GM12878 (cell line): Measurements from ENCODE around the gene MS4A12. TPM values are rescaled to one million over a fixed set of nuclear protein-coding genes. Genes with fewer than 3 reads are reported as not detected.
"Not testable (repeated sequence)": the region's sequence is repeated elsewhere in the genome, so short reads cannot be mapped to it uniquely, and the experiment has no call there.

Experiments used
- ATAC-seq: fragments of 200-7000 bp; cut with Tn5 transposase; 3 replicates; pipeline ENCODE4 v1.9.1; 2020; ENCODE audit warnings: mild to moderate bottlenecking, moderate library complexity
- BruUV-seq: library from RNA; stranded (reverse); fragments of 400-500 nt; replicated peaks from 2 replicates; lab custom pipeline; 2021; lab: Mats Ljungman, UMichigan
- CTCF ChIA-PET: fragments of 300-600 bp; sonication (Branson Sonifier 250); formaldehyde crosslinking; extraction: SDS; loops from one replicate; lab custom pipeline; 2021; ENCODE audit warnings: inconsistent platforms; lab: Yijun Ruan, JAX
- POLR2A ChIA-PET: fragments of 350-600 bp; formaldehyde crosslinking; extraction: SDS; loops from one replicate; lab custom pipeline; 2021; ENCODE audit warnings: inconsistent platforms; lab: Charles Lee
- RAD21 ChIA-PET: fragments of 300-600 bp; sonication (Branson Sonifier 250); formaldehyde crosslinking; loops from one replicate; lab custom pipeline; 2023; ENCODE audit warnings: antibody characterized with exemption; ENCODE audit not compliant: unreplicated experiment; lab: Charles Lee
- SMC1A ChIA-PET: fragments of 300-600 bp; sonication (Branson Sonifier 250); formaldehyde crosslinking; loops from one replicate; lab custom pipeline; 2023; ENCODE audit not compliant: unreplicated experiment, uncharacterized antibody; lab: Charles Lee
- DNase-seq: peaks from one replicate; pipeline ENCODE4 v3.0.0-alpha.2; 2011; ENCODE audit warnings: low read depth, low spot score
- FAIRE-seq: peaks from 3 replicates; lab custom pipeline; 2011; peaks lifted over from hg19 to GRCh38; lab: Jason Lieb, UNC
- H2AFZ ChIP-seq: 2 replicates; pipeline ENCODE4 v1.6.0; 2011; ENCODE audit warnings: low read depth, low read length, control low read depth; ENCODE audit not compliant: control insufficient read depth
- H3K27ac ChIP-seq: 2 replicates; pipeline ENCODE4 v1.5.1; 2011; ENCODE audit warnings: control low read depth; ENCODE audit not compliant: control insufficient read depth, insufficient read depth
- H3K27me3 ChIP-seq, 2 experiments: replicated peaks in 1 of 2; 2 replicates each; pipeline versions ENCODE4 v1.6.0 to v1.6.1; 2011; ENCODE audit warnings: low read length in 1 of 2; ENCODE audit not compliant: control insufficient read depth in 2 of 2, insufficient read depth in 2 of 2
- H3K36me3 ChIP-seq, 2 experiments: 2 replicates each; pipeline ENCODE4 v1.5.1; 2011; ENCODE audit warnings: low read length in 1 of 2; ENCODE audit not compliant: control insufficient read depth in 2 of 2, insufficient read depth in 2 of 2
- H3K4me1 ChIP-seq: 2 replicates; pipeline ENCODE4 v1.6.1; 2011; ENCODE audit warnings: mild to moderate bottlenecking, low read length, moderate library complexity, mixed read lengths; ENCODE audit not compliant: control insufficient read depth, insufficient read depth
- H3K4me2 ChIP-seq: 2 replicates; pipeline ENCODE4 v1.6.0; 2011; ENCODE audit warnings: control low read depth; ENCODE audit not compliant: control insufficient read depth, insufficient read depth
- H3K4me3 ChIP-seq: fragments of 200-600 bp; sonication (generic); 2 replicates; pipeline ENCODE4 v1.5.1; 2016
- H3K79me2 ChIP-seq: 2 replicates; pipeline ENCODE4 v1.6.0; 2011; ENCODE audit warnings: low read length; ENCODE audit not compliant: control insufficient read depth, insufficient read depth
- H3K9ac ChIP-seq: 2 replicates; pipeline ENCODE4 v1.8.0; 2011; ENCODE audit warnings: low read length, control low read depth, mixed read lengths; ENCODE audit not compliant: control insufficient read depth, insufficient read depth
- H3K9me3 ChIP-seq: replicated peaks from 3 replicates; pipeline ENCODE4 v1.5.1; 2011; ENCODE audit warnings: mild to moderate bottlenecking, low read length; ENCODE audit not compliant: control insufficient read depth, insufficient read depth
- H4K20me1 ChIP-seq: 2 replicates; pipeline ENCODE4 v1.6.0; 2011; ENCODE audit not compliant: control insufficient read depth, insufficient read depth
- CHD4 ChIP-seq: fragments of 200-600 bp; sonication (generic); IDR thresholded peaks from 2 replicates; pipeline ENCODE4 v1.6.1; 2016; ENCODE audit warnings: mild to moderate bottlenecking
- HDAC2 ChIP-seq: fragments of 200-600 bp; sonication (generic); IDR thresholded peaks from 2 replicates; pipeline ENCODE4 v1.6.1; 2017
- RAD51 ChIP-seq: fragments of 450-650 bp; IDR thresholded peaks from 2 replicates; pipeline ENCODE4 v1.6.1; 2016; ENCODE audit warnings: moderate library complexity, mild to moderate bottlenecking, inconsistent platforms
- SUPT20H ChIP-seq: IDR thresholded peaks from 2 replicates; pipeline ENCODE4 v1.6.1; 2011; ENCODE audit warnings: low read depth, mild to moderate bottlenecking, low read length, moderate library complexity, borderline replicate concordance; ENCODE audit not compliant: control insufficient read depth
- WGBS: methylation state at CpG from one replicate; pipeline ENCODE4 v1.1.6; 2016; ENCODE audit warnings: low lambda C conversion rate; ENCODE audit not compliant: insufficient replicate concordance, insufficient coverage; ENCODE audit errors: missing lambda C conversion rate; 5-methylcytosine and 5-hydroxymethylcytosine counted together
- in situ Hi-C: fragments of 300-500 bp; cut with MboI; formaldehyde crosslinking; loops from 9 replicates; pipeline ENCODE4 v1.14.3; 2018; ENCODE audit warnings: mixed read lengths
- intact Hi-C: fragments of 100-400 bp; cut with micrococcal nuclease; formaldehyde crosslinking; loops from one replicate; pipeline ENCODE4 v1.14.2; 2022; ENCODE audit not compliant: unreplicated experiment
- polyA plus RNA-seq, 11 experiments: library from polyadenylated mRNA; depleted of rRNA in 4 of 11; unstranded in 6 of 11; stranded (reverse) in 5 of 11; fragments of >200 nt; fragmentation: Nextera tagmentation in 4 of 11; fragmentation: Illumina TruSeq in 1 of 11; extraction: Ambion mirVana in 4 of 11; extraction: Trizol in 1 of 11; gene quantifications; 1 replicate in 1 of 11; 2 replicates in 10 of 11; pipeline versions ENCODE4 v1.2.1 to v1.2.3, GENCODE V29; 2011 to 2016; ENCODE audit warnings: inconsistent platforms in 2 of 11, missing spikeins in 2 of 11, low read depth in 1 of 11
- total RNA-seq, 4 experiments: library from RNA; depleted of rRNA in 3 of 4; stranded (reverse); fragments of >200 nt in 3 of 4; fragmentation: Illumina TruSeq in 1 of 4; extraction: Trizol in 1 of 4; gene quantifications; 2 replicates each; pipeline versions ENCODE4 v1.2.1 to v1.2.3, GENCODE V29; 2013 to 2021

The MS4A12 gene
- total and polyA plus RNA-seq, 10 of the 15 experiments (the other 5 are each of a cell fraction or from before 2014, with no cell fraction given): 0.05 TPM; not detected in 9

DNA sequence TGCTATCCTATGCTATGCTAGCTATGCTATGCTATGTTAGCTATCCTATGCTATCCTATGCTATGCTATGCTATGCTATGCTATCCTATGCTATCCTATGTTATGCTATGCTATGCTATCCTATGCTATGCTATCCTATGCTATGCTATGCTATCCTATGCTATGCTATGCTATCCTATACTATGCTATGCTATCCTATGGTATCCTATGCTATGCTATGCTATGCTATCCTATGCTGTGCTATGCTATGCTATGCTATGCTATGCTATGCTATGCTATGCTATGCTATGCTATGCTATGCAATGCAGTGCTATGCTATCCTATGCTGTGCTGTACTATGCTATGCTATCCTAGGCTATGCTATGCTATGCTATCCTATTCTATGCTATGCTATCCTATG, 45.5 kb upstream of the MS4A12 start:
- Histone ChIP-seq H3K4me3 (no peak overlapping the region), H3K4me1 (peaks cover 16% of the 10 kb centered on the region), H3K9ac (no peak overlapping the region), H3K79me2 (no peaks in the 10 kb centered on the region), H3K27me3 (no peaks in the 10 kb centered on the region), H3K9me3 (no peaks in the 10 kb centered on the region; the same call in 2 of the 3 replicates), H3K36me3 (no peaks in the 10 kb centered on the region), H4K20me1 (no peaks in the 10 kb centered on the region), H3K27ac (no peak overlapping the region; the same call in 1 of the 2 replicates), H3K4me2 (peak overlapping the region; percentile 87), H2AFZ (no peak overlapping the region; the same call in 1 of the 2 replicates)
- ATAC-seq (0 out of 3 replicates have a peak, but pooled peaks have one; percentile 28), DNase-seq (no peak), FAIRE-seq (no peak)
- POLR2A ChIA-PET: interaction anchor here (1.2 to 1.9 kb wide), 2 partner anchors 8 to 54 kb away, joined by 3 to 7 read pairs; partner anchors contain the start of gene MS4A1
- CTCF ChIA-PET: no interaction called here
- SMC1A ChIA-PET: interaction anchor here (1.3 to 1.9 kb wide), 4 partner anchors 13 to 80 kb away, joined by 3 to 9 read pairs (median 4); no protein-coding TSS in a partner anchor
- in situ Hi-C loops: no loop called here
- BruUV-seq: no TSS peak
- RAD21 ChIA-PET: interaction anchor here (2.7 kb wide), 1 partner anchor 10 kb away, joined by 16 read pairs; the partner anchor contains the start of gene MS4A1
- intact Hi-C loops: no loop called here
- TF ChIP-seq CHD4 (no peak), SUPT20H (no peak), RAD51 (no peak)

DNA sequence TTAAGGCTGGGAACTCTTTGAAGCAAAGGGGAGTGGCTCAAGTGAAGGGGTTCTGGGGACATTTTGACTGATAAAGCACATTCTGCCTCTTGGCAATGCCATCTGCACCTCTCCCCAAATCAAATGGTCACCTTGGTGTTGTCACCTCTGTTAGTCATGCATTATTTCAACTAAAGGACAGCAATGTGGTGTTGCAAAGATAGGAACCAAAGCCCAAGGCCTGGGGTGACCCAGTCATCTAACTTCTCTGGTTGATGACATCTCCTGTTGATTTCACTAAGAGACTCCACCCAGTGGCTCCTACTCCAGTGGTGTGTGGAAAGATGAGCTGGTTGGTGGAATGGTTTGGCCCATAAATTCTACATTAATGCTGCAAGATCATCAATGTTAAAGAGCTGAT, 44.7 kb upstream of the MS4A12 start:
- H3K79me2 ChIP-seq: no peaks in the 10 kb centered on the region
- H4K20me1 ChIP-seq: no peaks in the 10 kb centered on the region
- in situ Hi-C loops: no loop called here
- no peak overlapping the region for H3K9ac ChIP-seq
- H3K4me1 ChIP-seq: peaks cover 16% of the 10 kb centered on the region
- no peak overlapping the region for H3K4me2 ChIP-seq
- ChIA-PET SMC1A (interaction anchor here (0.6 to 2.5 kb wide), 5 partner anchors 11 to 83 kb away, joined by 3 to 12 read pairs (median 3); partner anchors contain the start of gene MS4A7), POLR2A (interaction anchor here (1.2 kb wide), 1 partner anchor 55 kb away, joined by 3 read pairs; no protein-coding TSS in a partner anchor), CTCF (interaction anchor here (0.9 kb wide), 1 partner anchor 12 kb away, joined by 3 read pairs; no protein-coding TSS in a partner anchor), RAD21 (interaction anchor here (1.3 kb wide), 1 partner anchor 84 kb away, joined by 5 read pairs; no protein-coding TSS in a partner anchor)
- DNase-seq (no peak), ATAC-seq (peak; percentile 34; the same call in 2 of the 3 replicates), FAIRE-seq (no peak)
- H3K27ac ChIP-seq: no peak overlapping the region
- H3K4me3 ChIP-seq: no peak overlapping the region
- H2AFZ ChIP-seq: no peak overlapping the region; the same call in 1 of the 2 replicates
- no peaks in the 10 kb centered on the region for H3K27me3 ChIP-seq
- BruUV-seq: no TSS peak
- H3K36me3 ChIP-seq: no peaks in the 10 kb centered on the region
- no peaks in the 10 kb centered on the region; the same call in 2 of the 3 replicates for H3K9me3 ChIP-seq
- no peak for TF ChIP-seq HDAC2
- intact Hi-C loops: no loop called here

DNA sequence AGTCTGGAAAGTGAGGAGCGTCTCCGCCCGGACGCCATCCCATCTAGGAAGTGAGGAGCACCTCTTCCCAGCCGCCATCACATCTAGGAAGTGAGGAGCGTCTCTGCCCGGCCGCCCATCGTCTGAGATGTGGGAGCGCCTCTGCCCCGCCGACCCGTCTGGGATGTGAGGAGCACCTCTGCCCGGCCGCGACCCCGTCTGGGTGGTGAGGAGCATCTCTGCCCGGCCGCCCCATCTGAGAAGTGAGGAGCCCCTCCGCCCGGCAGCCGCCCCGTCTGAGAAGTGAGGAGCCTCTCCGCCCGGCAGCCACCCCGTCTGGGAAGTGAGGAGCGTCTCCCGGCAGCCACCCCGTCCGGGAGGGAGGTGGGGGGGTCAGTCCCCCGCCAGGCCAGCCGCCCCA, 41.4 kb upstream of the MS4A12 start:
- 97% methylated on average over 13 of the region's 32 CpGs for WGBS
- H3K79me2 ChIP-seq, intact Hi-C loops, H2AFZ ChIP-seq, CTCF ChIA-PET, H3K4me2 ChIP-seq, H4K20me1 ChIP-seq, H3K4me3 ChIP-seq, SMC1A ChIA-PET, FAIRE-seq, RAD21 ChIA-PET, H3K36me3 ChIP-seq, H3K27ac ChIP-seq, H3K9me3 ChIP-seq, H3K27me3 ChIP-seq, BruUV-seq, H3K9ac ChIP-seq, POLR2A ChIA-PET, DNase-seq, ATAC-seq: not testable (repeated sequence)
- peaks cover 27% of the 10 kb centered on the region for H3K4me1 ChIP-seq
- in situ Hi-C loops: loop anchor here (10.0 kb wide), 1 partner anchor 614 kb away; no protein-coding TSS in a partner anchor
